GM08714 (cell line): ENCODE data around the gene AFAP1.

Experiments used
- H3K4me3 ChIP-seq: fragments of 200-500 bp; sonication (Bioruptor generic); 2 replicates; pipeline ENCODE4 v1.5.1; 2014; ENCODE audit warnings: mild to moderate bottlenecking, low read length, inconsistent platforms
- ZNF274 ChIP-seq: IDR thresholded peaks from 2 replicates; pipeline ENCODE4 v1.6.1; 2012; ENCODE audit warnings: mild to moderate bottlenecking, low read depth, low read length

The AFAP1 gene

GRCh38 chr4:7867701-7868435, 71.8 kb downstream of the AFAP1 start:
- no peak overlapping the region for H3K4me3 ChIP-seq
- TF ChIP-seq ZNF274: no peak

DNA sequence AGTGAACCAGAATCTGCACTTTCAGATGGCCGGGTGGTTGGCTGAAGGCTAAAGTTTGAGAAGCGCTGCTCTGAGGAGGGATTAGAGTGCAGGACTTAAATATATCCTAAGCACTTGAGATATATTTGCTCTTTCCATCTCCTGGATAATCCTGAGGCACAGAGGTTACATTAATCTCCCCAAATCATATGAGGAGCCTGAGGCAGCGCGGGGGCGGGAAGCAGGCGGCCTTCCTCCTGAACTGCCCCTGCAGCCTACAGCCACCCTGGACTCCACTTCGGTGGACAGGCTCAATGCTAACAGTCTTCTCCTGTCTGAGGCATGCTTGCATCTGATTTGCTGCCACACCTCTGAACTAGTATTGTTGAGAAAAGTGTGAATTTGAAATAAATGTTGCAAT, 72.5 kb downstream of the AFAP1 start:
- no peak overlapping the region for H3K4me3 ChIP-seq
- TF ChIP-seq ZNF274: no peak

DNA sequence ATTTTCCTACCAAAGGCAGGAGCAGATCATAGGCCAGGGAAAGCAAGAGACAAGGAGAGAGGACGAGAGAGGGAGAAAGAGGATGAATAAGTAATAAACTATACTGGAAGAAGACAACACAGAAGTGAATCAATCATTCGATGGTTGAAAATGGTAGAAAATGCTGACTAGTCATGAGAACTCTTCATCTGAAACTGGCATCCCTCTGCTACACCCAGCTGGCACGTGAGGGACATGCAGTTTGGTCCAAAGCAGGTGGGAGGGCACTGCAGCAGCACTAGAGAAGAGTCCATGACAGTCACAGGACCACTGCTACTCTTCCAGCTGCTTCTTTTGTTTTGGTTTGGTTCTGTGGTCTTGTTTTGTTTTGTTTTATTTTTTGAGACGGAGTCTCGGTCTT, 74.1 kb downstream of the AFAP1 start:
- no peak overlapping the region for H3K4me3 ChIP-seq
- TF ChIP-seq ZNF274: no peak

GRCh38 chr4:7864685-7865084, 75.0 kb downstream of the AFAP1 start:
- TF ChIP-seq ZNF274: no peak
- no peak overlapping the region for H3K4me3 ChIP-seq

DNA sequence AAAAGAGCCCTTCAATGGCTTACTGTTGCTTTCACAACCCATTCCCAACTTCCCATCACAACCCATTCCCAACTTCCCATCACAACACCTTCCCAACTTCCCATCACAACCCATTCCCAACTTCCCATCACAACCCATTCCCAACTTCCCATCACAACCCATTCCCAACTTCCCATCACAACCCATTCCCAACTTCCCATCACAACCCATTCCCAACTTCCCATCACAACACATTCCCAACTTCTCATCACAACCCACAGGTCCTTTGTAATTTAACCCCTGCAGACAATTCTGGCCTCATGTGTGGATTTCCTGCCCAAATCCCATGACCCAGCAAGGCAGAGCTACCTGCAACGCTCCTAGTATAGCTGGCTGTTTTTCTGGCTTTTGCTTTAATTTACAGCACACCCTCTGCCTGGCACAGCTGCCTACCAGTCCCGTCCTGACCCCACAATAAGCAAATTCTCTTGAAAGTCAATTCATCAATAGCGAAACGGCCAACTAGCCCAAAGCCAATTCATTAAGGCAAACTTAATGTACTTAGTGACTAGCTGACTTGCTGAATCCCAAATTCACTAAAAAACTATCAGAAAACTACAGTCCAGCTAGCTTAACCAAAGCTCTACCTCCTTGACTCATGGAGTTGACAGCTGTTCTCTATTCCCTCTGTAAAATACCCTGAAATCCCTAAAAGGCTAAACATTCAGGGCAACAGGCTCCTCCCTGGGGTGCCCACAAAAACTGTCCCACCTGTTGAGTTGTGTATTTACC, 75.6 kb downstream of the AFAP1 start:
- TF ChIP-seq ZNF274: no peak
- H3K4me3 ChIP-seq: no peak overlapping the region

DNA sequence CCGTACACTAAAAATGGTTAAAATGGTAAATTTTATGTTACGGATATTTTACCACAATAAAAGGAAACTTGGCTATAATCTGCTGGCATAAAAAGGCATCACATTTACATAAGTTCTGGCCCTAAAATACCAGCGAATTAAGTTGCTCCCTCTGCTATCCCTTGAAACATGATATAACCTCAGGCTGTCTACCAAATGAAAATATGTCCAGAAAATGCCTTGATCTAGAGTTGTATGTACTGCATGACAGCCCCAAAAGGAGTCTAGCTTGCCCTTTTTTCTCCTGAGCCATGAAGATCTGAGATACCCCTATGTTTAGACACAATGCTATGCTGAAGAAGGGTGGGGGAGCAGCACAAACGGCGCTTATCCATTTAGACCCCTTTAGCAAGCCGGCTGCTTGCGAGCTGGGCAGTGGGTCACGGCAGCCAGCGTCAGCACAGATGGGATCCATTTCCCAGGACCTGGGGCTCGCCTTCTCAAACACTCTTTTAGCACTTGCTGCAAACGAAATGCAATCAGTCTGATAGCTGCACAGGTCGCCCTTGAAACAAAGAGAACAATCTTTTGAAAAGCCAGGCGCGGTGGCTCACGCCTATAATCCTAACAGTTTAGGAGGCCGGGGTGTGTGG, 77.0 kb downstream of the AFAP1 start:
- no peak for TF ChIP-seq ZNF274
- no peak overlapping the region for H3K4me3 ChIP-seq

DNA sequence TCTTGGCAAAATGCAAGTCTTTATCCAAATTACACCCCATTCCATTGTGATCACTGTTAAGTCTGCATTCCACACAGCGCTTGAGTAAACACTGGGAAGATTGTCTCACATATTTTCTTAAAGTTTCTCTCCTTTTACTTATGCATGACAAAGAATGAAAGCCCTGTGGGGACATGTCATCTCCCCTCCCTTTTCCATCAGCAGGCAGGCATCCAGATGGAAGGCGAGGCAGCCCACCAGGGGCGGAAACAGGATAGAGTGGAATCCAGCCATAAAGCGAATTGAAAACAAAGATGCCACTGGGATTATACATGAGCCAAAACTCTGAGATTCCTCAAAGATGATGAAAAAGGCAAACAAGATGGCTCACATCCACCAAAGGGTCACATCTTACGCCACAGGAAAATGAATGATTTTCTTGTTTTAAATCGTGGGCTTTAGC, 78.2 kb downstream of the AFAP1 start:
- H3K4me3 ChIP-seq: no peak overlapping the region
- no peak for TF ChIP-seq ZNF274

GRCh38 chr4:7860600-7861163, 79.0 kb downstream of the AFAP1 start:
- H3K4me3 ChIP-seq: no peak overlapping the region
- TF ChIP-seq ZNF274: no peak

DNA sequence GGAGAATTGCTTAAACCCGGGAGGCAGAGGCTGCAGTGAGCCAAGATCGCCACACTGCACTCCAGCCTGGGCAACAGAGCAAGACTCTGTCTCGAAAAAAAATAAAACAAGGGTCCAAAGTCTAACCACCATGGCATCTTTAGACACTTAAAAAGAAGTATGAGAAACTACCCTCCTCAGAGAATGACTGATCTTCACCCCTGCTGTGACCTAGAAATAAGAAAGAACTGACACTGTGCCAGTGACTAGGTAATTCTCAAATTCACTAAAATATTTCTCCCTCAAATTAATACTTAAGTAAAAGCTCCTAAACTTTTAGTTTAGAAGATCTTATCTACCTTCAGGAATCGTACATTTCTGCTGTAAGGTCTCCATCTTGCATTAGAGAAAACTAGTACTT, 80.3 kb downstream of the AFAP1 start:
- no peak overlapping the region for H3K4me3 ChIP-seq
- no peak for TF ChIP-seq ZNF274

DNA sequence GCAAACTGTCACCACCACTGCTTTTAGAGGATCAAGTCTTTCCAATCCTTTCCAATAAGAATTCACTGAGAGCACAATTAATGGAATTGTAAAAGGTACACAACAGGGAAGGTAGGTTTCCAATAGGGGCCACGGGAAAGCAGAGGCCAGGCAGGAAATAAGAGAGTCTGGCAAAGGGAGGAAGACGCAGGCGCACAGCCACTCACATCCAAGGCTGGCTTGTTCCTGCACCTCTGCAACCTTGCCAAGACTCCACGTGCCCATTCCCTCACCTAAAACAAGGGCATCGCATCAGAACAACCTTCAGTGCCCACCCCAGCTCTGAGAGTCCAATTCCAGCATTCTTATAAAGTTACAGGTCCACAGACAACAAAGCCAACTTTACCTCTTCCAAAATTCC, 81.2 kb downstream of the AFAP1 start:
- TF ChIP-seq ZNF274: no peak
- H3K4me3 ChIP-seq: no peak overlapping the region

- no peak for TF ChIP-seq ZNF274
These were observed 81.7 kb downstream of the AFAP1 start for GRCh38 chr4:7857993-7858392.

GRCh38 chr4:7857238-7857701, 82.4 kb downstream of the AFAP1 start:
- no peak overlapping the region for H3K4me3 ChIP-seq
- TF ChIP-seq ZNF274: no peak

More at GRCh38 chr4:7857993-7858392, 81.7 kb downstream of the AFAP1 start:
- H3K4me3 ChIP-seq: no peak overlapping the region

- no peak overlapping the region for H3K4me3 ChIP-seq
- TF ChIP-seq ZNF274: no peak
These were observed 83.9 kb downstream of the AFAP1 start for GRCh38 chr4:7855731-7856130.

DNA sequence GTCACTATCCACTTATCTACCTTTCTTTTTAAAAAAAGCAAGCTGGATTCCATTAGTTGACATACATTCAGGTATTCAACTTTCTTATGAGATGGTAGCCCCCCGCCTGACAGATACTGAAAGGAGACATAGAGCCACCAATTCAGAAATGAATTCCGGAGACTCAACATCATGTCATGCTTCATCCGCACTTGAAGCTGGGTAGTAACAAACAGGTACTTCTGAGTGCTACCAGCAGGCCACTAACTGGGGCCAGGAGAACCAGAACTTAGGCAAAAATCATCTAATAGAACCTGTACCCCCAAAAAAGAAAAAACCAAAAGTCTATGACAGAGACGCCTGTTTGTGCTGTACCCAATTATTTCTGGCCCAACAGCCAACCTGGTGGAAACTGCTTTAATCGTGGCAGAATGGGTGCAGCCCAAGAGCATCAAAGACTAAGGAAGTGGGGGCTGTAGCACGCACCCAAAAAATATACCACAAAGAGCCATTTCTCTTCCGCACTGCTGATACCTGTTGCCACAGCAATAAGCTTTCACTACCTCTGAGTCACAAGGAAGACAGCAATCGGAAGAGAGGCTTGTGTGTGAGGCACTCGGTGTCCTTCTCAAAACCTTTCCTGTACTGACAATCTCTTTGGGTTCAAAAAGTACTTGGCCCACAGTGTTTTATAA, 84.8 kb downstream of the AFAP1 start:
- no peak for TF ChIP-seq ZNF274
- H3K4me3 ChIP-seq: no peak overlapping the region
